Mucosa of stomach (tissue), 1 donor: Measurements from ENCODE around the gene CLECL1.

Experiments
- H3K27me3 ChIP-seq: one replicate; pipeline ENCODE4 v1.7.0; 2013; ENCODE audit warnings: mild to moderate bottlenecking, low read length; ENCODE audit not compliant: control insufficient read depth, insufficient read depth
- H3K36me3 ChIP-seq: one replicate; pipeline ENCODE4 v1.7.0; 2013; ENCODE audit warnings: low read length; ENCODE audit not compliant: control insufficient read depth, insufficient read depth
- H3K4me1 ChIP-seq: one replicate; pipeline ENCODE4 v1.7.0; 2013; ENCODE audit warnings: mild to moderate bottlenecking, low read length; ENCODE audit not compliant: control insufficient read depth, insufficient read depth
- H3K4me3 ChIP-seq: one replicate; pipeline ENCODE4 v1.7.0; 2013; ENCODE audit warnings: low read length
- H3K9ac ChIP-seq: one replicate; pipeline ENCODE4 v1.7.0; 2013; ENCODE audit warnings: mild to moderate bottlenecking, low read length, moderate library complexity
- H3K9me3 ChIP-seq: one replicate; pipeline ENCODE4 v1.7.0; 2013; ENCODE audit warnings: mild to moderate bottlenecking, low read length, moderate library complexity; ENCODE audit not compliant: control insufficient read depth
- donor health status: Pancreatic carcinoma.

Gene CLECL1

GRCh38 chr12:9732921-9733461, at the start of gene CLECL1:
CLECL1 (minus strand) TSS chr12:9733097.
- Histone ChIP-seq H3K4me3 (no peak within 1 kb of the TSS), H3K4me1 (no peaks in the 10 kb centered on the region), H3K9me3 (no peaks in the 10 kb centered on the region), H3K27me3 (no peaks in the 10 kb centered on the region), H3K36me3 (no peaks in the 10 kb centered on the region), H3K9ac (no peak within 1 kb of the TSS)

GRCh38 chr12:9781360-9781759, 48.5 kb upstream of the CLECL1 start:
- H3K4me3 ChIP-seq: no peak overlapping the region
- no peaks in the 10 kb centered on the region for H3K4me1 ChIP-seq
- H3K27me3 ChIP-seq: no peaks in the 10 kb centered on the region
- H3K9me3 ChIP-seq: no peaks in the 10 kb centered on the region
- H3K9ac ChIP-seq: no peak overlapping the region
- no peaks in the 10 kb centered on the region for H3K36me3 ChIP-seq

- Histone ChIP-seq H3K4me1 (no peaks in the 10 kb centered on the region), H3K9ac (no peak overlapping the region), H3K4me3 (no peak overlapping the region), H3K36me3 (no peaks in the 10 kb centered on the region), H3K9me3 (no peaks in the 10 kb centered on the region), H3K27me3 (no peaks in the 10 kb centered on the region)
These were observed 46.3 kb upstream of the CLECL1 start for GRCh38 chr12:9779209-9779608.

GRCh38 chr12:9776781-9777180, 43.9 kb upstream of the CLECL1 start:
- H3K27me3 ChIP-seq: no peaks in the 10 kb centered on the region
- no peak overlapping the region for H3K4me3 ChIP-seq
- no peaks in the 10 kb centered on the region for H3K4me1 ChIP-seq

GRCh38 chr12:9773216-9773877, 40.5 kb upstream of the CLECL1 start:
- no peaks in the 10 kb centered on the region for H3K36me3 ChIP-seq
- no peak overlapping the region for H3K4me3 ChIP-seq
- no peaks in the 10 kb centered on the region for H3K9me3 ChIP-seq
- no peaks in the 10 kb centered on the region for H3K27me3 ChIP-seq
- no peaks in the 10 kb centered on the region for H3K4me1 ChIP-seq
- no peak overlapping the region for H3K9ac ChIP-seq

More at GRCh38 chr12:9776781-9777180, 43.9 kb upstream of the CLECL1 start:
- Histone ChIP-seq H3K9ac (no peak overlapping the region), H3K36me3 (no peaks in the 10 kb centered on the region), H3K9me3 (no peaks in the 10 kb centered on the region)

- no peak overlapping the region for H3K4me3 ChIP-seq
- H3K27me3 ChIP-seq: no peaks in the 10 kb centered on the region
- no peak overlapping the region for H3K9ac ChIP-seq
- H3K4me1 ChIP-seq: peaks cover 4% of the 10 kb centered on the region
- no peaks in the 10 kb centered on the region for H3K9me3 ChIP-seq
- H3K36me3 ChIP-seq: no peaks in the 10 kb centered on the region
These were observed 30.1 kb upstream of the CLECL1 start for GRCh38 chr12:9763025-9763424.

GRCh38 chr12:9762369-9762768, 29.5 kb upstream of the CLECL1 start:
- Histone ChIP-seq H3K36me3 (no peaks in the 10 kb centered on the region), H3K9ac (no peak overlapping the region), H3K4me3 (no peak overlapping the region), H3K4me1 (peaks cover 4% of the 10 kb centered on the region), H3K27me3 (no peaks in the 10 kb centered on the region), H3K9me3 (no peaks in the 10 kb centered on the region)

- H3K36me3 ChIP-seq: no peaks in the 10 kb centered on the region
- H3K27me3 ChIP-seq: no peaks in the 10 kb centered on the region
- H3K4me3 ChIP-seq: no peak overlapping the region
- H3K9me3 ChIP-seq: no peaks in the 10 kb centered on the region
- peak overlapping the region; percentile 45 for H3K9ac ChIP-seq
- H3K4me1 ChIP-seq: peaks cover 4% of the 10 kb centered on the region
These were observed 28.5 kb upstream of the CLECL1 start for GRCh38 chr12:9761419-9761781.

- H3K9me3 ChIP-seq: no peaks in the 10 kb centered on the region
- H3K4me3 ChIP-seq: no peak within 1 kb of the TSS
- no peaks in the 10 kb centered on the region for H3K27me3 ChIP-seq
- peak within 1 kb of the TSS; percentile 45 for H3K9ac ChIP-seq
- H3K4me1 ChIP-seq: peaks cover 4% of the 10 kb centered on the region
- no peaks in the 10 kb centered on the region for H3K36me3 ChIP-seq
These were observed 28.0 kb upstream of the CLECL1 start, which contains the start of gene CD69 for GRCh38 chr12:9760699-9761418. CD69 (minus strand) TSS chr12:9760901; CDS start chr12:9760820, 81 bp downstream.

- Histone ChIP-seq H3K9ac (peak overlapping the region; percentile 45), H3K4me1 (peaks cover 4% of the 10 kb centered on the region), H3K36me3 (no peaks in the 10 kb centered on the region), H3K27me3 (no peaks in the 10 kb centered on the region), H3K9me3 (no peaks in the 10 kb centered on the region), H3K4me3 (no peak overlapping the region)
These were observed 27.2 kb upstream of the CLECL1 start for GRCh38 chr12:9760120-9760519.

GRCh38 chr12:9759694-9760093, 26.8 kb upstream of the CLECL1 start:
- Histone ChIP-seq H3K4me1 (peaks cover 4% of the 10 kb centered on the region), H3K9me3 (no peaks in the 10 kb centered on the region), H3K36me3 (no peaks in the 10 kb centered on the region), H3K9ac (no peak overlapping the region), H3K4me3 (no peak overlapping the region), H3K27me3 (no peaks in the 10 kb centered on the region)

GRCh38 chr12:9758119-9758518, 25.2 kb upstream of the CLECL1 start:
- no peak overlapping the region for H3K4me3 ChIP-seq
- H3K27me3 ChIP-seq: no peaks in the 10 kb centered on the region
- H3K36me3 ChIP-seq: no peaks in the 10 kb centered on the region
- H3K4me1 ChIP-seq: no peaks in the 10 kb centered on the region
- no peak overlapping the region for H3K9ac ChIP-seq
- H3K9me3 ChIP-seq: no peaks in the 10 kb centered on the region
